ENCODE data around the gene FAM118A. TPM values are rescaled to one million over a fixed set of nuclear protein-coding genes. Genes with fewer than 3 reads are reported as not detected.

FAM118A gene
- total RNA-seq, 3 donors from 2014 or later: 33.8 to 104 (median 55.4) TPM

DNA sequence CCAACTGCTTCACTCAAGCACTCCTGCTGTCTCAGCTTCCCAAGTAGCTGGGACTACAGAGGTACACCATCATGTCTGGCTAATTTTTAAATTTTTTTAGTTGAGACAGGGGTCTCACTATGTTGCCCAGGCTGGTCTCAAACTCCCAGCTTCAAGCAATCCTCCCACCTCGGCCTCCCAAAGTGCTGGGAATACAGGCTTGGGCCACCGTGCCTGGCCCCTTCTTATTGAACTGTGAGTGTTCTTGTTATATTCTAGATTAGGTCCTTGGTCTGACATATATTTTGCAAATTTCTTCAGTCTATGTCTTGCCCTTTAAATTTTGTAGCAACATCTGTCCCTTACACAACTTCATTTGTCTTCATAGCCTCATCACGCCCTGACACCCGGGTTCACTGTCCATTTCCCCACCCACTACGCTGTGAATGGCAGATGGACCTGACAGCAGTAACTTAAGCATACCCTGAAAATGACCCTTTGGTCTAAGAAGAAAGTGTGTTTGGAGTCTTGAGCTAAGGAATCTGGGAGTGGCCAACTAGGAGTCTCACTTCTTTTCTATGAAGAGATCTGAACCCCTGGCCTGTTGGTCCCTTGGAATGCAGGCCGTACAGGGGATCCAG lies 4.2 kb upstream of the FAM118A start:
- peaks cover 0 to under 1% of the 10 kb centered on the region in 2 donors for H3K4me1 ChIP-seq
- no peaks in the 10 kb centered on the region for H3K9me3 ChIP-seq
- no peak overlapping the region for H3K27ac ChIP-seq
- H3K4me3 ChIP-seq: no peak overlapping the region
- no peaks in the 10 kb centered on the region for H3K27me3 ChIP-seq
- no peak for DNase-seq (ENCODE audit: low spot score in 2 of 2)
- TF ChIP-seq POLR2A (IDR thresholded peaks at IDR 0.05) (no peak), POLR2AphosphoS5 (IDR thresholded peaks at IDR 0.05) (no peak)
- TF ChIP-seq, protein P1, sequence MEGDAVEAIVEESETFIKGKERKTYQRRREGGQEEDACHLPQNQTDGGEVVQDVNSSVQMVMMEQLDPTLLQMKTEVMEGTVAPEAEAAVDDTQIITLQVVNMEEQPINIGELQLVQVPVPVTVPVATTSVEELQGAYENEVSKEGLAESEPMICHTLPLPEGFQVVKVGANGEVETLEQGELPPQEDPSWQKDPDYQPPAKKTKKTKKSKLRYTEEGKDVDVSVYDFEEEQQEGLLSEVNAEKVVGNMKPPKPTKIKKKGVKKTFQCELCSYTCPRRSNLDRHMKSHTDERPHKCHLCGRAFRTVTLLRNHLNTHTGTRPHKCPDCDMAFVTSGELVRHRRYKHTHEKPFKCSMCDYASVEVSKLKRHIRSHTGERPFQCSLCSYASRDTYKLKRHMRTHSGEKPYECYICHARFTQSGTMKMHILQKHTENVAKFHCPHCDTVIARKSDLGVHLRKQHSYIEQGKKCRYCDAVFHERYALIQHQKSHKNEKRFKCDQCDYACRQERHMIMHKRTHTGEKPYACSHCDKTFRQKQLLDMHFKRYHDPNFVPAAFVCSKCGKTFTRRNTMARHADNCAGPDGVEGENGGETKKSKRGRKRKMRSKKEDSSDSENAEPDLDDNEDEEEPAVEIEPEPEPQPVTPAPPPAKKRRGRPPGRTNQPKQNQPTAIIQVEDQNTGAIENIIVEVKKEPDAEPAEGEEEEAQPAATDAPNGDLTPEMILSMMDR (IDR thresholded peaks at IDR 0.05): no peak
- intact Hi-C loops (cut with DNase I; ENCODE audit: low total_unique reads): no loop called here
- no peaks in the 10 kb centered on the region for H3K36me3 ChIP-seq

DNA sequence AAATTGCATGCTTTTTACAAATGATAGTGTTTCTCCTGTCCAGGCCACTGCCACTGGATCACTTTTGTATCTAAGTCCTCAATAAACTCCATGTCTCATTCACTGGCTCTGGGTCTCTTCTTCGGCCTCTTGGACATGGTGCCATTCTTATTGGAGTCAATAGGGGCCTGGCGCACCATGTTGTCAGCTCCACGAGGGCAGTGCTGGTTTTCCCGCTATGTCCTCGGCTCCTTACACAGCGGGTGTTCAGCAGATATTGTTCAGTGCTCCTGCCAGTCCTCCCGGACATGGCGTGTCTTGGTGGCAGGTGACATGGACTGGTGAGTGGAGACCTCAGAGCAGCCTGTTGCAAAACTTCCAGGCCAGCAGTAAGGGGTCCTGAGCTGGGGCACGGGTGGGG lies 3.6 kb upstream of the FAM118A start:
- no peaks in the 10 kb centered on the region for H3K27me3 ChIP-seq
- H3K36me3 ChIP-seq: no peaks in the 10 kb centered on the region
- H3K9me3 ChIP-seq: no peaks in the 10 kb centered on the region
- TF ChIP-seq POLR2AphosphoS5 (IDR thresholded peaks at IDR 0.05) (no peak), POLR2A (IDR thresholded peaks at IDR 0.05) (no peak)
- TF ChIP-seq, protein P1 (IDR thresholded peaks at IDR 0.05): no peak
- H3K4me3 ChIP-seq: no peak overlapping the region
- no peak for DNase-seq (ENCODE audit: low spot score in 2 of 2)
- H3K27ac ChIP-seq: no peak overlapping the region
- peaks cover 2 to 6% of the 10 kb centered on the region in 2 donors for H3K4me1 ChIP-seq
- intact Hi-C loops (cut with DNase I; ENCODE audit: low total_unique reads): no loop called here

GRCh38 chr22:45308391-45308956 lies 1.3 kb upstream of the FAM118A start:
- intact Hi-C loops (cut with DNase I; ENCODE audit: low total_unique reads): loop anchor here (1.0 kb wide), 1 partner anchor 39 kb away; no protein-coding TSS in a partner anchor
- Histone ChIP-seq H3K36me3 (no peaks in the 10 kb centered on the region), H3K4me3 (peak overlapping the region in 2 of 3 donors; percentile 98 to 100), H3K4me1 (peaks cover 4 to 8% of the 10 kb centered on the region in 2 donors), H3K27me3 (no peaks in the 10 kb centered on the region), H3K9me3 (no peaks in the 10 kb centered on the region), H3K27ac (peak overlapping the region; percentile 84 to 90)
- TF ChIP-seq POLR2AphosphoS5 (IDR thresholded peaks at IDR 0.05) (no peak), POLR2A (IDR thresholded peaks at IDR 0.05) (no peak)
- TF ChIP-seq, protein P1 (IDR thresholded peaks at IDR 0.05): no peak
- DNase-seq (ENCODE audit: low spot score in 2 of 2): no peak

DNA sequence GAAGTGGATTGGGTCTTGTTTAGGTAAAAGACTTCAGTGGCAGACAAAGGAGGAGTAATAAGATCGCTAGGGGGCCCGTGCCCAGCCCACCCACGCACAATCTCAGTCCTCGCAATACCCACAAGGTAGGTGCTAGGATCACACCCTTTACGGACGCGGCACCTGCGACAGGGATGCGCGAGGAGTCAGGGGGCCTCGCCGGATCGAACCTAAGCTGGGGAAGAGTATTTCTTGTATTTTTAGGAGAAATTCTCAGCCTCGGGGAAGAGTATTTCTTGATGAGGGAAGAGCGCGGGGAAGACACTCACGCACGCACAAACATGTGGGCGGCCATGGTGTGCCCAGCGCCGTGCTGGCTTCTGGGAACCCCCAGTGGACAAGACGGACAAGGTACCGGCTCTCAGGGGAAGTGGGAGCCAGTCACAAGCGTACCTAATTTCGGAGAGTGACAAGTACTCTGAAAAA lies 745 bp upstream of the FAM118A start:
- Histone ChIP-seq H3K4me3 (peak overlapping the region; percentile 98 to 100 (median 99)), H3K4me1 (peaks cover 4 to 8% of the 10 kb centered on the region in 2 donors), H3K27ac (peak overlapping the region; percentile 84 to 90), H3K27me3 (no peaks in the 10 kb centered on the region), H3K9me3 (no peaks in the 10 kb centered on the region), H3K36me3 (no peaks in the 10 kb centered on the region)
- no peak for TF ChIP-seq POLR2A (IDR thresholded peaks at IDR 0.05)
- TF ChIP-seq, protein P1 (IDR thresholded peaks at IDR 0.05): peak in 1 of 3 donors; percentile 18
- DNase-seq (ENCODE audit: low spot score in 2 of 2): peak in 1 of 2 donors; percentile 35
- intact Hi-C loops (cut with DNase I; ENCODE audit: low total_unique reads): loop anchor here (1.0 kb wide), 1 partner anchor 40 kb away; no protein-coding TSS in a partner anchor

DNA sequence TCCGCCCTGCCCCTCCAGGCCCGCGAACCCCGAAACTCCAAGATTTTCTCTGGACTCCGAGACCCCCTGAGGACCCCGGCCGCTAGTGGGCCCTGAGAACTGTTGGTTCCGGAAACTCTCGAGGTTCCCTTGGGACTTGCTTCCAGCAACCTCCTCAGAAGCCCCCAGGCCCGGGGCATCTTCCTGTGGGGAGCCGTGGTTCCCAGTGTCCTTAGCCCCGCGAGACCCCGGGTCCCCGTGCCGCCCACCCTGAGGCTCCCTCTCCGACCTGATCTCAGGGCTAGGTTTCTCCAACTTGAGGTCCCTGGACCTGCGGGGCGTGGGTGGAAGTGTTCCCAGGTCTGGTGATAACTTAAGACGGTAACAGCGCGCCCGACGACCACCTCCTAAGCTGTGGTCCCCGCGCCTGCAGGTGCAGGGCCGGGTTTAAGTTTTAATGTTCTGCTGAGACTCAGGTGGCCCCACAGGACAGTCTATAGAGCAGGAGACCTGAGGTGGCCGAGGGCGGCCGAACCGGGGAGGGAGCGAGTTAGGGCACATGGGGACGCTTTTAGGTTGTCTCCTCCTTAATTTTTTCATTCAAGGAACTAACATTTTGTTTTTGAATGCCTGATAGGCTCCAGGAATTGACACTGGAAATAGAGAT lies 720 bp downstream of the FAM118A start:
- intact Hi-C loops (cut with DNase I; ENCODE audit: low total_unique reads): no loop called here
- no peak for TF ChIP-seq POLR2AphosphoS5 (IDR thresholded peaks at IDR 0.05)
- no peak for TF ChIP-seq POLR2A (IDR thresholded peaks at IDR 0.05)
- TF ChIP-seq, protein P1 (IDR thresholded peaks at IDR 0.05): no peak
- Histone ChIP-seq H3K4me3 (peak overlapping the region; percentile 98 to 100 (median 99)), H3K9me3 (no peaks in the 10 kb centered on the region), H3K36me3 (no peaks in the 10 kb centered on the region), H3K27ac (peak overlapping the region; percentile 84 to 90), H3K27me3 (no peaks in the 10 kb centered on the region), H3K4me1 (peaks cover 4 to 8% of the 10 kb centered on the region in 2 donors)
- no peak for DNase-seq (ENCODE audit: low spot score in 2 of 2)

All from breast epithelium (tissue), 4 donors.